ENCODE data around the gene OPCML.

DNA sequence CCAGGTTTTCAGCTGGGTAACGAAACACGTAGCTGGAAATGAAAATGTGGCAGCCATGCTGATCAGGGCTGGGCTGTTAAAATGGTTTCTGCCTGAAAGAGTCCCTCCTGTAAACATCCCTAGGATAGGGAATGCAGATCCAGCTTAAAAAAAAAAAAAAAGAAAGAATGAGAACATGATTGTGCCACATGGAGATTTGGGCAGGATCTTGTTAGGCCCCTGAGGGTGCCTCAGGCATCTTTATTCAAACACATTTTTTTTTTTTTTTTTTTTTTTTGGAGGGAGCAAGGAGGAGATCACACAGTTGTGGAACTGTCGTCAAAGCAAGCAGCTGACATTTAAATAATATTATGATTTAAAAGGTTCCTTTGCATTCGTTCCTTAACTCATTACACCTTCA, 900.3 kb downstream of the OPCML start:
- TF ChIP-seq, protein P1, sequence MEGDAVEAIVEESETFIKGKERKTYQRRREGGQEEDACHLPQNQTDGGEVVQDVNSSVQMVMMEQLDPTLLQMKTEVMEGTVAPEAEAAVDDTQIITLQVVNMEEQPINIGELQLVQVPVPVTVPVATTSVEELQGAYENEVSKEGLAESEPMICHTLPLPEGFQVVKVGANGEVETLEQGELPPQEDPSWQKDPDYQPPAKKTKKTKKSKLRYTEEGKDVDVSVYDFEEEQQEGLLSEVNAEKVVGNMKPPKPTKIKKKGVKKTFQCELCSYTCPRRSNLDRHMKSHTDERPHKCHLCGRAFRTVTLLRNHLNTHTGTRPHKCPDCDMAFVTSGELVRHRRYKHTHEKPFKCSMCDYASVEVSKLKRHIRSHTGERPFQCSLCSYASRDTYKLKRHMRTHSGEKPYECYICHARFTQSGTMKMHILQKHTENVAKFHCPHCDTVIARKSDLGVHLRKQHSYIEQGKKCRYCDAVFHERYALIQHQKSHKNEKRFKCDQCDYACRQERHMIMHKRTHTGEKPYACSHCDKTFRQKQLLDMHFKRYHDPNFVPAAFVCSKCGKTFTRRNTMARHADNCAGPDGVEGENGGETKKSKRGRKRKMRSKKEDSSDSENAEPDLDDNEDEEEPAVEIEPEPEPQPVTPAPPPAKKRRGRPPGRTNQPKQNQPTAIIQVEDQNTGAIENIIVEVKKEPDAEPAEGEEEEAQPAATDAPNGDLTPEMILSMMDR (conservative IDR thresholded peaks at IDR 0.05 in 1 of 2, IDR thresholded peaks at IDR 0.05 in 1 of 2; ENCODE audit: low read depth in 1 of 2, low read length in 2 of 2): no peak
- no peak for TF ChIP-seq EZH2 (IDR thresholded peaks at IDR 0.05; ENCODE audit: low read length, missing control alignments)
